Caco-2 (cell line): ENCODE measurements around the gene DNAAF5. TPM values are rescaled to one million over a fixed set of nuclear protein-coding genes. Genes with fewer than 3 reads are reported as not detected.

Experiments
- BruUV-seq: library from RNA; stranded (reverse); fragments of 400-500 nt; replicated peaks from 2 replicates; lab custom pipeline; 2021; lab: Mats Ljungman, UMichigan
- CTCF ChIA-PET: fragments of 300-600 bp; sonication (Branson Sonifier 250); formaldehyde crosslinking; loops from one replicate; lab custom pipeline; 2022; ENCODE audit warnings: antibody characterized with exemption; lab: Charles Lee
- POLR2A ChIA-PET: fragments of 300-600 bp; sonication (Branson Sonifier 250); formaldehyde crosslinking; loops from one replicate; lab custom pipeline; 2022; ENCODE audit warnings: antibody characterized with exemption; lab: Charles Lee
- DNase-seq, 2 experiments: peaks; one replicate each; pipeline versions ENCODE4 v3.0.0 to v3.0.0-alpha.2; 2020 to 2022
- H3K27me3 ChIP-seq: replicated peaks from 2 replicates; pipeline ENCODE4 v1.6.0; 2011; ENCODE audit warnings: low read length; ENCODE audit not compliant: control insufficient read depth, insufficient read depth
- H3K36me3 ChIP-seq: 2 replicates; pipeline ENCODE4 v1.5.1; 2011; ENCODE audit warnings: low read length; ENCODE audit not compliant: control insufficient read depth, insufficient read depth
- H3K4me1 ChIP-seq: fragments of 250-450 bp; sonication (Bioruptor Pico); 2 replicates; pipeline ENCODE4 v1.5.1; 2020; ENCODE audit warnings: mild to moderate bottlenecking
- H3K4me3 ChIP-seq: 2 replicates; pipeline ENCODE4 v1.5.1; 2011; ENCODE audit warnings: low read depth, mild to moderate bottlenecking, control low read depth, low read length
- H3K9me3 ChIP-seq: fragments of 250-450 bp; sonication (Bioruptor Pico); 2 replicates; pipeline ENCODE4 v1.5.1; 2020; ENCODE audit warnings: mild to moderate bottlenecking, moderate library complexity
- H3K27ac Mint-ChIP-seq: one replicate; pipeline ENCODE4 v1.8.0; 2022; ENCODE audit warnings: mixed read lengths; ENCODE audit not compliant: unreplicated experiment
- H3K27me3 Mint-ChIP-seq: one replicate; pipeline ENCODE4 v1.8.0; 2022; ENCODE audit warnings: mixed read lengths; ENCODE audit not compliant: insufficient read depth, unreplicated experiment
- H3K36me3 Mint-ChIP-seq: one replicate; pipeline ENCODE4 v1.8.0; 2022; ENCODE audit warnings: mild to moderate bottlenecking, mixed read lengths; ENCODE audit not compliant: insufficient read depth, unreplicated experiment
- H3K4me1 Mint-ChIP-seq: one replicate; pipeline ENCODE4 v1.8.0; 2022; ENCODE audit warnings: low read depth, mixed read lengths; ENCODE audit not compliant: unreplicated experiment
- H3K4me3 Mint-ChIP-seq: one replicate; pipeline ENCODE4 v1.8.0; 2022; ENCODE audit warnings: mild to moderate bottlenecking, moderate library complexity, mixed read lengths; ENCODE audit not compliant: unreplicated experiment
- H3K9me3 Mint-ChIP-seq: one replicate; pipeline ENCODE4 v1.8.0; 2022; ENCODE audit warnings: mixed read lengths; ENCODE audit not compliant: unreplicated experiment
- CTCF ChIP-seq, 2 experiments: fragments of 200-600 bp in 1 of 2; IDR thresholded peaks; 1 replicate in 1 of 2; 2 replicates in 1 of 2; pipeline versions ENCODE4 v1.5.1 to v1.8.0; 2011 to 2022; ENCODE audit warnings: antibody characterized with exemption in 1 of 2, control low read depth in 1 of 2, inconsistent platforms in 1 of 2, low read depth in 1 of 2, low read length in 1 of 2, mild to moderate bottlenecking in 1 of 2, moderate library complexity in 1 of 2; ENCODE audit not compliant: insufficient read depth in 1 of 2, severe bottlenecking in 1 of 2, unreplicated experiment in 1 of 2
- intact Hi-C: fragments of 100-400 bp; cut with micrococcal nuclease; formaldehyde crosslinking; loops from one replicate; pipeline ENCODE4 v1.10.0; 2022; ENCODE audit not compliant: unreplicated experiment
- total RNA-seq: library from RNA; stranded (reverse); gene quantifications from 2 replicates; pipeline ENCODE4 v1.2.3, GENCODE V29; 2022

Gene DNAAF5
- total RNA-seq, 1 experiment from 2014 or later: 51.4 TPM

DNA sequence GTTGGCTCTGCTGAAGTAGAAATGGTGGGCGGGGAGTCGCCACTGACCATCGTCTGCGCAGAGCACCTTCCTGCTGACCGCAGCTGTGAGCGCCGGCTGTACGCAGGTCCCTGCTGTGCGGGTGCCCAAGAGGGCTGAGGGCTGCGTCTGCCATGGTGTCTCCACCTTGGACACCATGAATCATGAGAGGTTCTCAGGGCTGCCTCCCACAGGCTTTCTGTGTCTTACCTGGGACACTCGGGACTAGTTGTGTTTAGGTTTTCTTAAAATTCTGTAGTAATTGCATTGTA, 45.5 kb downstream of the DNAAF5 start:
- Mint-ChIP-seq H3K4me1 (peaks cover 7% of the 10 kb centered on the region), H3K36me3 (peaks cover 62% of the 10 kb centered on the region), H3K27me3 (no peaks in the 10 kb centered on the region), H3K4me3 (no peak overlapping the region), H3K9me3 (no peaks in the 10 kb centered on the region), H3K27ac (no peak overlapping the region)
- intact Hi-C loops: no loop called here
- ChIA-PET CTCF (no interaction called here), POLR2A (no interaction called here)
- Histone ChIP-seq H3K4me3 (no peak overlapping the region), H3K27me3 (no peaks in the 10 kb centered on the region; the same call in 1 of the 2 replicates), H3K4me1 (peaks cover 24% of the 10 kb centered on the region), H3K9me3 (no peaks in the 10 kb centered on the region), H3K36me3 (peaks cover 2% of the 10 kb centered on the region)
- BruUV-seq: no TSS peak
- TF ChIP-seq CTCF (IDR thresholded peaks at IDR 0.05; ENCODE audit: insufficient read depth in 1 of 2, low read depth in 1 of 2, low read length in 1 of 2, severe bottlenecking in 1 of 2, unreplicated experiment in 1 of 2): no peak
- DNase-seq: no peak

DNA sequence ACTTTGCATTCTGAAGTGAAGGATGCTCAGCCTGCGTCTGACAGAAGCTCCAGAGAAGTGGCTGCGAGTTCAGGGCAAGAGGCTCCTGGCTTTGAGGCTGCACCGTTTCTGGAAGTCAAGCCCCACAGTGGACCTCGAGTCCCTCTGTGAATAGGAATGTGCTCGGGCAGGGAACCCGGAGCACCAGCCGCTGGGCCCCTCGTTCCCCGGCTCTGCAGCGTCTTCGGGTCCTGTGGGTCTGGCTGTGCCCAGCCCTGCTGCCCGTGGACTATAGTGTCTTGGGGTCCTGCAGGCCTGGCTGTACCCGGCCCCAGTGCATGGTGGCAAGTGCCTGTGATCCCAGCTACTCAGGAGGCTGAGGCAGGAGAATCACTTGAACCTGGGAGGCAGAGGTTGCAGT, 45.9 kb downstream of the DNAAF5 start:
- Mint-ChIP-seq H3K4me1 (peaks cover 7% of the 10 kb centered on the region), H3K9me3 (no peaks in the 10 kb centered on the region), H3K36me3 (peaks cover 60% of the 10 kb centered on the region), H3K27ac (no peak overlapping the region), H3K27me3 (no peaks in the 10 kb centered on the region), H3K4me3 (no peak overlapping the region)
- intact Hi-C loops: no loop called here
- no peaks in the 10 kb centered on the region for H3K9me3 ChIP-seq
- TF ChIP-seq CTCF (IDR thresholded peaks at IDR 0.05; ENCODE audit: insufficient read depth in 1 of 2, low read depth in 1 of 2, low read length in 1 of 2, severe bottlenecking in 1 of 2, unreplicated experiment in 1 of 2): no peak
- peaks cover 2% of the 10 kb centered on the region for H3K36me3 ChIP-seq
- peaks cover 24% of the 10 kb centered on the region for H3K4me1 ChIP-seq
- CTCF ChIA-PET: interaction anchor here (0.7 kb wide), 1 partner anchor 300 kb away, joined by 3 read pairs; no protein-coding TSS in a partner anchor
- no peak overlapping the region for H3K4me3 ChIP-seq
- POLR2A ChIA-PET: no interaction called here
- BruUV-seq: no TSS peak
- no peaks in the 10 kb centered on the region; the same call in 1 of the 2 replicates for H3K27me3 ChIP-seq
- DNase-seq: no peak

DNA sequence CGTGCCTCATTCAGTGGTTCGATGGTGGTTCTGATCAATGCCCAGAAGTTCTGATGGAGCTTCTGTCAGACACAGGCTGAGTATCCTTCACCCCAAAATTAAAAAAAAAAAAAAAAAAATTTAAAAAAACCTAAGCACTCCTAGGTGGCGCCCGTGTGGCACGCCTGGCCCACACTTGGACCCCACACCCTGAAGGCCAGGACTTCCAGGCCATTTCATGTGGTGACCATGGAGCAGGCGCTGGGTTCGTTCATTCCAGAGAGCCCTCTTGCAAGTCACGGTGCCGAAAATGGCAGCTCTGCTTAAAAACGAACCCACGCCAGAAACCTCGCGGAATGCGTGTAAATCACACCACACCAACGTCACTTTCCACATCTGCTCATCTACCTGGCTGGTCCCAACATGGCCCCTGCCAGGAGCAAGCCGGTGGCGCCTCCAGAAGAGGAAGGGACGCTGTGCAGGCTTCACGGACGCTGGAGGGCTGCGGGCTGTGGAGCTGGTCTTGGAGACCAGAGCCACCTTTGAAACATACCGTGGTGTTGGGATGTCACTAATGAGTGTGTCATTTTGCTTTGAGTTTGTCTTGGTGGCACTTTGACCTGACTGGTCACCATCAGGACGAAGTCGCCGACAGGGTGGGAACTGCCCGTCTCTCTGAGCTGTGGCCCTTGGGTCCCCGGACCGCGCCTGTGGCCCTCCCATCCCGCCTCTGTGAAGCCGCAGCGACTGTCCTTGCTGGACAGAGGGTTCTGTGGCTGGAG, 46.5 kb downstream of the DNAAF5 start:
- ChIA-PET POLR2A (no interaction called here), CTCF (interaction anchor here (0.7 kb wide), 1 partner anchor 301 kb away, joined by 3 read pairs; no protein-coding TSS in a partner anchor)
- Mint-ChIP-seq H3K4me3 (no peak overlapping the region), H3K4me1 (peaks cover 7% of the 10 kb centered on the region), H3K27me3 (no peaks in the 10 kb centered on the region), H3K9me3 (no peaks in the 10 kb centered on the region), H3K36me3 (peaks cover 54% of the 10 kb centered on the region), H3K27ac (no peak overlapping the region)
- DNase-seq: no peak
- no peak for TF ChIP-seq CTCF (IDR thresholded peaks at IDR 0.05; ENCODE audit: insufficient read depth in 1 of 2, low read depth in 1 of 2, low read length in 1 of 2, severe bottlenecking in 1 of 2, unreplicated experiment in 1 of 2)
- Histone ChIP-seq H3K27me3 (no peaks in the 10 kb centered on the region; the same call in 1 of the 2 replicates), H3K4me3 (no peak overlapping the region), H3K4me1 (peaks cover 24% of the 10 kb centered on the region), H3K9me3 (no peaks in the 10 kb centered on the region), H3K36me3 (peaks cover 2% of the 10 kb centered on the region)
- intact Hi-C loops: no loop called here
- no TSS peak for BruUV-seq
